GM18519 (cell line): ENCODE measurements around the gene UGT2B7.
"Not testable (repeated sequence)": the region's sequence is repeated elsewhere in the genome, so short reads cannot be mapped to it uniquely, and the experiment has no call there.

ENCODE experiments used
- ATAC-seq: cut with Tn5 transposase; IDR thresholded peaks from one replicate; pipeline ENCODE4 v1.9.1; 2021; ENCODE audit warnings: mild to moderate bottlenecking, moderate library complexity; ENCODE audit not compliant: unreplicated experiment, low FRiP score

The UGT2B7 gene

GRCh38 chr4:69096111-69096656 lies at the start of gene UGT2B7:
UGT2B7 (plus strand) TSS chr4:69096474; CDS start chr4:69096521, 47 bp downstream.
- ATAC-seq: no peak

DNA sequence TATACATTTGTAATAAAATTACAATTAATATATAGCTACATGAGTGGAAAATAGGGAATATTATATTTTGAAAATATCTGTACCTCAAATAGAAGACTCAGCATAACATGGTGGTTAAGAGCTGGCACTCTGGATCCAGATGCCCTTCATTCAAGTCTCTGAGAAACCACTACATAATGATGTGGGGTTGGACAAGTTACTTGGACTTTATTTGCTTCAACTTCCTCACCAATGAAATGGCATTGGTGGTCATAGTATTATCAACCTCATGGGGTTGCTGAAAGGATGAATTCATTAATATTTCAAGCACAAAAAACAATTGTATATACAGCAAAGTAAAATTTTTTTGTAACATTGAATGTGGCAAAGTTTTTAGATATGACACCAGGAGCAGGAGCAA lies 46.4 kb upstream of the UGT2B7 start:
- ATAC-seq: no peak

DNA sequence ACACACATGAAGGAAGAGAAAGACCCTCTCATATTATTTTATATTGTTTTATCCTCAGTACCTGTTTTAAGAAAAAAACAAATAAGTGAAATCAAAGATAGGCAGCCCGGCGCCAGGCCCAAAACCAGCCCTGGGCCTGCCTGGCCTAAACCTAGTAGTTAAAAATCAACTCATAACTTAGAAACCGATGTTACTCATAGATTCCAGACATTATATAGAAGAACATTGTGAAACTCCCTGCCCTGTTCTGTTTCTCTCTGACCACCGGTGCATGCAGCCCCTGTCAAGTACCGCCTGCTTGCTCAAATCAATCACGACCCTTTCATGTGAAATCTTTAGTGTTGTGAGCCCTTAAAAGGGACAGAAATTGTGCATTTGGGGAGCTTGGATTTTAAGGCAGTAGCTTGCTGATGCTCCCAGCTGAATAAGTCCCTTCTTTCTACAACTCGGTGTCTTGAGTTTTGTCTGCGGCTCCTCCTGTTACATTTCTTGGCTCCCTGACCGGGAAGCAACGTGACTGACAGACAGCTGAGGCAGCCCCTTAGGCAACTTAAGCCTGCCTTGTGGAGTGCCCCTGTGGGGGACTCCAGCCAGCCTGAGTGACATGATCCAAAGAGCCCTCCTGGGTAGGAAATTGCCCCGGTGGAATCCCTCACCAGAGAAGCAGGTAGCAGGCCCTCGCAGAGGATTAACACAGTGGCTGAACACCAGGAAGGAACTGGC lies 45.3 kb upstream of the UGT2B7 start:
- ATAC-seq: not testable (repeated sequence)

DNA sequence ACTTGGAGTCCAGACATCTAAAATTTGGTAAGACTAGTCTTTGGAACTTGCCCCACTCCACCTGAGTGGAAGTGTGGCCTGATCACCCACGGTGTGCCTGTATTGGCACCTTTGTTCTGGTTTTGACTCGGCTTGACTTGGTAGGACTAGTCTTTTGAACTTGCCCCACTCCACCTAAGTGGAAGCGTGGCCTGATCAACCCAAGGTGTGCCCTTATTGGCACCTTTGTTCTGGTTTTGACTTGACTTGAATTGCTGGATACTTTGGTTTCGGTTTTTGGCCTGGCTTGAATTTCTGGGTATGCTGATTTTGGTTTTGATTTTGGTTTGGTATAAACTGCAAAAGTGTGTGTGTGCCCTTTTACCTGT lies 44.7 kb upstream of the UGT2B7 start:
- no peak for ATAC-seq

GRCh38 chr4:69053309-69053885 lies 42.9 kb upstream of the UGT2B7 start:
- not testable (repeated sequence) for ATAC-seq

DNA sequence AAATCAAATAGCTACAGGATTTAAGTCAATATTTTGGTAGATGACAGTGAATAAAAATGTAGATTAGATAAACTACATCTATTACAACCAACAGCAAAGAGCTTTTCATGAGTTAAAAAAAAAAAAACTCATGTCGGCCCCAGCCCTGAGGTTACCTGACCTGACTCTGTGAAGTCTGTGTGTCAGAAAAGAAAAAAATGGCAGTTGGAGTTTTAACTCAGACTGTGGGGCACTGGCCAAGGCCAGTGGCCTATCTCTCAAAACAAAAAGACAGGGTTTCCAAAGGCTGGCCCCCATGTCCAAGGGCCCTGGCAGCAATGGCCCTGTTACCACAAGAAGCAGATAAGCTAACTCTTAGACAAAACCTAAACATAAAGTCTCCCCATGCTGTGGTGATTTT lies 42.2 kb upstream of the UGT2B7 start:
- ATAC-seq: not testable (repeated sequence)

- peak; percentile 43 for ATAC-seq
These were observed 41.6 kb upstream of the UGT2B7 start for GRCh38 chr4:69054578-69055200.

DNA sequence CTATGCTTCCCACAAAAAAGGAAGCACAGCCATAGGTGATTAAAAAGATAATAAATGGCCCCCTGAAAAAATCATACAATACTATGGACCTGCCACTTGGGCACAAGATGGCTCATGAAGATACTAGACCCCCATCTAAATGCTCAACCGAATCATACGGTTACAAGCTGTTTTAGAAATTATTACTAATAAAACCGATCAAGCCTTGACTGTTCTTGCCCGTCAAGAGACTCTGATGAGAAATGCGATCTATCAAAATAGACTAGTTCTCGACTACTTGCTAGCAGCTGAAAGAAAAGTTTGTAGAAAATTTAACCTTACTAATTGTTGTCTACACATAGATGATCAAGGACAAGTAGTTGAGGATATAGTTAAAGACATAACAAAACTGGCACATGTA lies 40.1 kb upstream of the UGT2B7 start:
- no peak for ATAC-seq

DNA sequence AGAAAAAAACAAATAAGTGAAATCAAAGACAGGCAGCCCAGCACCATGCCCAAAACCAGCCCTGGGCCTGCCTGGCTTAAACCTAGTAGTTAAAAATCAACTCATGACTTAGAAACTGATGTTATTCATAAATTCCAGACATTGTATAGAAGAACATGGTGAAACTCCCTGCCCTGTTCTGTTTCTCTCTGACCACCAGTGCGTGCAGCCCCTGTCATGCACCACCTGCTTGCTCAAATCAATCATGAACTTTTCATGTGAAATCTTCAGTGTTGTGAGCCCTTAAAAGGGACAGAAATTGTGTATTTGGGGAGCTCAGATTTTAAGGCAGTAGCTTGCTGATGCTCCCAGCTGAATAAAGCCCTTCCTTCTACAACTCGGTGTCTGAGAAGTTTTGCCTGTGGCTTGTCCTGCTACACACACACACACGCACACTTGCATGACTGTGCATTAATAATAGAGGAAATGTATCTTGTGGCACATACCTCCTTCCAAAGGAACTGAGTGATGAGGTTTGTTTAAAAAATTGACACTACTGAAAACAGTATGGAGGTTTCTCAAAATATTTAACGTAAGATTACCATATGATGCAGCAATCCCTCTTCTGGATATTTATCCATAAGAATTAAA lies 39.2 kb upstream of the UGT2B7 start:
- ATAC-seq: no peak

GRCh38 chr4:69057620-69058409 lies 38.5 kb upstream of the UGT2B7 start:
- ATAC-seq: peak; percentile 86

DNA sequence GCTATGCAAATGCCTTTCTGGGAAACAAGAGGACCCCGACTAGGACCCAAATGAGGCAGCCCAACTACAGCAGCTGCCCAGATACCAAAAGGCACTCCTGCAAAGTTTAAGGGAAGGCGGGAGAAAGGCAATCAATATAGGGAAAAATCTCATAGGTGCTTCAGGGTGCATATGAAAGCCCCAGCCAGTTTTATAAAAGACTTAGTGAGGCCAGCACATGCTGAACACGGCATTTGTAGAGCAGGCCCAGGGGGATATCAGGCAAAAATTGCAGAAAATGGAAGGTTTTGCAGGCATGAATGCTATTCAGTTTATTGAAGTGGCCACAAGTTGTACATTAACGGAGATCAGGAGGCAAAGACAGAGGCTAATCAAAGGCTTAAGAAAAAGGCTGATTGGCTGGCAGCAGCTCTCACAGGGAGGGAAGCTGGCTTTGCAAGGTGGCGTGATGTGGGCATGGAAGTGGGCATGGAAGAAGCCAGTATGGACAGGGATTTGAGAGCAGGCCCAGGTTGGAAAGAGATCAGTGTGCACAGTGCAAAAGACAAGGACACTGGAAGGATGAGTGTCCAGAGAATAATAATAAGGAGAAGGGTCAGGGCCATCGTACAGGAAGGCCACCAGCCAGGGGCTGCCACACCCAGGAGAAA lies 37.7 kb upstream of the UGT2B7 start:
- ATAC-seq: no peak

DNA sequence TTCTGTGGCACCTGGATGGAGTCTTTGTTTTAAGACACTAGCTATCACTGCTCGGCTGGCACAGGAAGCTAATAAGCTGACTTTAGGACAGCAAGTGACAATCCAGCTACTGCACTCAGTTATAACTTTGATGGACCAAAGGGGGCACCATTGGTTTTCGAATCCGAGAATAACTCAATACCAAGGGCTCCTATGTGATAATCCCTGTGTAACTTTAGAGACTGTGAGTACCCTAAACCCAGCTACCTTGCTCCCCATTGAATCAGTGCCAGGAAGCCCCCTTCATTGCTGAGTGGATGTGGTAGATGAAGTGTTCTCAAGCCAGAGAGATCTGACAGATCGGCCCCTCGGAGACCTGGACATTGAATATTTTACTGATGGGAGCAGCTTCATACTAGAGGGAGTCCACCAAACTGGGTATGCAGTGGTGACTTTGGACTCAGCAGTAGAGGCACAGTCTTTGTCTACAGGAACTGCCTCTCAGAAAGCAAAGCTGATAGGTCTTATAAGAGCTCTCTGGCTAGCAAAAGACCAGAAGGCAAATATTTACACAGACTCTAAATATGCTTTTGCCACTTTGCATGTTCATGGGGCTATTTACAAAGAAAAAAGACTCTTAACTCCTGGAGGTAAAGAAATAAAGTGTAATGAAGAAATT lies 35.5 kb upstream of the UGT2B7 start:
- ATAC-seq: no peak

DNA sequence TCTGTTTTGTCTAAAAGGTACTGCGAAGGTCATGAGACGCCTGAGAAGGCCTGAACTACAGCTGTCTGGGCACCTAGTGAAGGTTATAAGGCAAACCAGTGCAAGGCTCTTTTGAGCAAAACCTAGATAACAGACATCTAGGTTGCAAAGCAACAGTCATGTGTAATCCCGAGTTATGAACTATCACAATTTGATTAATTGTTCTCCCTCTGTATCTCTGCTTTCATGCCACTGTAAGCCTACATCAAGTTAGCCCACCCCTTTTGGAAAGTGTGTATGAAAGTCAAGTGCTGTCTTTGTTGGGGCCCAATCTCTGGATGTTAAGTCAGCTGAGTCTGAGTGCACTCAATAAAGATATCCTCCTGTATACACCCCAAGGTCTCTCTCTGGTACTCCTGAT lies 31.9 kb upstream of the UGT2B7 start:
- no peak for ATAC-seq

GRCh38 chr4:69066945-69067344 lies 29.3 kb upstream of the UGT2B7 start:
- no peak for ATAC-seq

DNA sequence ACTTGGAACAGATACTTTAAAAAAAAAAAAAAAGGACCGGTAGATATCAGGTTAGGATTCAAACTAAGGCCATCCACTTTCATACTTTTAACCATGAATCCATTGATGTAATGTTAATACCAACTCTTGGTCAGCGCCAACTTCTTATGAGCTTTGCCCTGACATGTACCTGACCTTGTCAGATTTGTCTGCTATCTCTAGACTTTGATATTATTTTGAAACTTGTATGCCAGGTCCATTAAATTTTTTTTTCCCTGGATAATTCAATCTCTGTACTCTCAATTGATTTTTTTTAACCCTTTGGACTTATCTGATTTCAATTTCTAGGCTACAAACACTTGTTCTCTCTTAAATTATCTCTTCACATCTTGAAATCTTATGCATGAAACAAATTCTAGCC lies 27.2 kb upstream of the UGT2B7 start:
- ATAC-seq: no peak

GRCh38 chr4:69070590-69070989 lies 25.7 kb upstream of the UGT2B7 start:
- ATAC-seq: no peak

GRCh38 chr4:69071286-69071685 lies 25.0 kb upstream of the UGT2B7 start:
- no peak for ATAC-seq

- no peak for ATAC-seq
These were observed 22.9 kb upstream of the UGT2B7 start for GRCh38 chr4:69073375-69073774.

GRCh38 chr4:69075061-69075792 lies 21.0 kb upstream of the UGT2B7 start:
- no peak for ATAC-seq
